Spleen (tissue), 11 donors: ENCODE data around the gene ANKRD6. TPM values are rescaled to one million over a fixed set of nuclear protein-coding genes. Genes with fewer than 3 reads are reported as not detected.

Experiments used
- DNase-seq: peaks from one replicate; pipeline ENCODE4 v3.0.0-alpha.2; 2020
- H3K27ac ChIP-seq, 8 donors: fragments of 200-600 bp; sonication (generic) in 7 of 8; 1 replicate in 4 of 8; 2 replicates in 4 of 8; pipeline versions ENCODE4 v1.5.0 to v1.8.0; 2016 to 2021; ENCODE audit warnings: inconsistent platforms in 4 of 8, mild to moderate bottlenecking in 4 of 8, moderate library complexity in 1 of 8
- H3K27me3 ChIP-seq, 7 donors: fragments of 200-600 bp; sonication (generic) in 6 of 7; replicated peaks in 1 of 7; 1 replicate in 4 of 7; 2 replicates in 3 of 7; pipeline versions ENCODE4 v1.5.0 to v1.8.0; 2016 to 2021; ENCODE audit warnings: inconsistent platforms in 3 of 7, mild to moderate bottlenecking in 1 of 7
- H3K36me3 ChIP-seq, 6 donors: fragments of 200-600 bp; sonication (generic) in 5 of 6; 1 replicate in 4 of 6; 2 replicates in 2 of 6; pipeline versions ENCODE4 v1.5.0 to v1.8.0; 2016 to 2021; ENCODE audit warnings: inconsistent platforms in 2 of 6
- H3K4me1 ChIP-seq, 6 donors: fragments of 200-600 bp; sonication (generic) in 5 of 6; 1 replicate in 3 of 6; 2 replicates in 3 of 6; pipeline versions ENCODE4 v1.5.0 to v1.8.0; 2016 to 2021; ENCODE audit warnings: inconsistent platforms in 3 of 6
- H3K4me3 ChIP-seq, 8 donors: fragments of 200-600 bp; sonication (generic) in 7 of 8; 1 replicate in 4 of 8; 2 replicates in 4 of 8; pipeline versions ENCODE4 v1.5.0 to v1.8.0; 2016 to 2021; ENCODE audit warnings: inconsistent platforms in 4 of 8, mild to moderate bottlenecking in 4 of 8, moderate library complexity in 2 of 8
- H3K9me3 ChIP-seq, 8 donors: fragments of 200-600 bp; sonication (generic) in 7 of 8; 1 replicate in 4 of 8; 2 replicates in 4 of 8; pipeline versions ENCODE4 v1.5.0 to v1.8.0; 2016 to 2021; ENCODE audit warnings: inconsistent platforms in 4 of 8
- CTCF ChIP-seq, 11 experiments: fragments of 200-600 bp in 7 of 11; fragments of 450-650 bp in 4 of 11; sonication (generic) in 4 of 11; IDR thresholded peaks in 8 of 11; conservative IDR thresholded peaks in 3 of 11; 1 replicate in 7 of 11; 2 replicates in 4 of 11; pipeline versions ENCODE4 v1.4.0 to v1.8.0; 2016 to 2021; ENCODE audit warnings: antibody characterized with exemption in 11 of 11, inconsistent platforms in 4 of 11, mild to moderate bottlenecking in 1 of 11
- POLR2A ChIP-seq, 3 donors: fragments of 450-650 bp; IDR thresholded peaks; one replicate each; pipeline ENCODE4 v1.5.1; 2017; ENCODE audit warnings: antibody characterized with exemption in 3 of 3, mild to moderate bottlenecking in 1 of 3
- POLR2AphosphoS5 ChIP-seq, 3 donors: sonication (generic); formaldehyde crosslinking; IDR thresholded peaks; one replicate each; pipeline ENCODE4 v1.5.1; 2017; ENCODE audit warnings: antibody characterized with exemption in 3 of 3
- WGBS, 5 donors: extraction: QIAGEN DNeasy Blood & Tissue Kit in 3 of 5; methylation state at CpG; one replicate each; pipeline versions ENCODE4 v1.1.5 to v1.1.7; 2013 to 2018; 5-methylcytosine and 5-hydroxymethylcytosine counted together
- intact Hi-C: fragments of 100-400 bp; cut with DNase I; formaldehyde crosslinking; loops from one replicate; pipeline ENCODE4 v1.15.0; 2023; ENCODE audit warnings: low total_unique reads
- polyA plus RNA-seq, 3 donors: library from polyadenylated mRNA; stranded (reverse); fragments of 200-250 nt; gene quantifications; one replicate each; pipeline ENCODE4 v1.2.1, GENCODE V29; 2013
- total RNA-seq, 7 donors: library from RNA; depleted of rRNA in 3 of 7; stranded (reverse); fragments of >200 nt in 3 of 7; fragmentation: NEBNext Ultra II Directional in 4 of 7; extraction: Animal tissue kit (Norgen Biotek cat#: 25700) in 4 of 7; gene quantifications; one replicate each; pipeline versions ENCODE4 v1.1.0 to v1.2.1, GENCODE V29; 2016 to 2021
- donor health status: healthy with polysubstance abuse.
- donor health status: DM: no; HTN: no; CAD: no; lungs with moderate emphysema.
- donor health status: DM: no; HTN: no; CAD: no.
- donor health status: Bipolar disorder and iron deficiency.
- donor health status: healthy.
- donor health status: DM: no; HTN: no; CAD: no.
- donor health status: DM: yes; HTN: yes; CAD: no.

Gene ANKRD6
- total and polyA plus RNA-seq, 10 donors = 2.2 to 18.4 (median 7.7) TPM

GRCh38 chr6:89464295-89464694, 31.3 kb downstream of the ANKRD6 start:
- 72 to 82% (median 80%) methylated on average over 2 of the region's 2 CpGs for WGBS, 5 donors
- H3K4me1 ChIP-seq = no peaks in the 10 kb centered on the region
- intact Hi-C loops = no loop called here

GRCh38 chr6:89467437-89467836, 34.5 kb downstream of the ANKRD6 start:
- H3K27me3 ChIP-seq = no peaks in the 10 kb centered on the region
- no peak overlapping the region for H3K4me3 ChIP-seq
- no peaks in the 10 kb centered on the region for H3K4me1 ChIP-seq
- no peak overlapping the region for H3K27ac ChIP-seq
- 97 to 100% (median 98%) methylated on average over 1 of the region's 1 CpG for WGBS, 5 donors
- H3K9me3 ChIP-seq = no peaks in the 10 kb centered on the region
- intact Hi-C loops = no loop called here
- H3K36me3 ChIP-seq = no peaks in the 10 kb centered on the region
- DNase-seq = no peak
- no peak for TF ChIP-seq CTCF (IDR thresholded peaks at IDR 0.05 in 8 of 11, conservative IDR thresholded peaks at IDR 0.05 in 3 of 11)
- no peak for TF ChIP-seq POLR2AphosphoS5 (IDR thresholded peaks at IDR 0.05)
- TF ChIP-seq POLR2A (IDR thresholded peaks at IDR 0.05) = no peak

More at GRCh38 chr6:89464295-89464694, 31.3 kb downstream of the ANKRD6 start:
- no peak for TF ChIP-seq POLR2AphosphoS5 (IDR thresholded peaks at IDR 0.05)
- no peak for TF ChIP-seq CTCF (IDR thresholded peaks at IDR 0.05 in 8 of 11, conservative IDR thresholded peaks at IDR 0.05 in 3 of 11)
- no peaks in the 10 kb centered on the region for H3K36me3 ChIP-seq
- no peak overlapping the region for H3K4me3 ChIP-seq
- no peaks in the 10 kb centered on the region for H3K27me3 ChIP-seq
- no peaks in the 10 kb centered on the region for H3K9me3 ChIP-seq
- H3K27ac ChIP-seq = no peak overlapping the region
- DNase-seq = no peak

- Histone ChIP-seq H3K9me3 (no peaks in the 10 kb centered on the region), H3K4me1 (peaks cover 0 to under 1% (median 0%) of the 10 kb centered on the region in 6 donors), H3K4me3 (no peak overlapping the region), H3K27ac (no peak overlapping the region), H3K27me3 (no peaks in the 10 kb centered on the region), H3K36me3 (no peaks in the 10 kb centered on the region)
- TF ChIP-seq CTCF (IDR thresholded peaks at IDR 0.05 in 8 of 11, conservative IDR thresholded peaks at IDR 0.05 in 3 of 11) = no peak
- no peak for TF ChIP-seq POLR2A (IDR thresholded peaks at IDR 0.05)
- no peak for TF ChIP-seq POLR2AphosphoS5 (IDR thresholded peaks at IDR 0.05)
- 12 to 38% (median 20%) methylated on average over 1 of the region's 1 CpG for WGBS, 5 donors
- intact Hi-C loops = no loop called here
- no peak for DNase-seq
Observed at GRCh38 chr6:89468998-89469397, 36.0 kb downstream of the ANKRD6 start.

- Histone ChIP-seq H3K4me3 (no peak overlapping the region), H3K36me3 (no peaks in the 10 kb centered on the region), H3K9me3 (no peaks in the 10 kb centered on the region), H3K27me3 (no peaks in the 10 kb centered on the region), H3K27ac (no peak overlapping the region), H3K4me1 (peaks cover 4 to 22% (median 12%) of the 10 kb centered on the region in 6 donors)
- intact Hi-C loops = no loop called here
- TF ChIP-seq CTCF (IDR thresholded peaks at IDR 0.05 in 8 of 11, conservative IDR thresholded peaks at IDR 0.05 in 3 of 11) = no peak
- DNase-seq = no peak
- WGBS, 5 donors = 53 to 70% (median 66%) methylated on average over 4 of the region's 4 CpGs
Observed at GRCh38 chr6:89471287-89471867, 38.4 kb downstream of the ANKRD6 start.
